Hepatocyte (in vitro differentiated cells): ENCODE data around the gene DCAF11.

Experiments
- CTCF ChIP-seq: fragments of 200-600 bp; sonication (generic); IDR thresholded peaks from 2 replicates; pipeline ENCODE4 v1.5.1; 2016; ENCODE audit warnings: antibody characterized with exemption, mild to moderate bottlenecking; ENCODE audit not compliant: poor library complexity
- EZH2 ChIP-seq: fragments of 200-600 bp; sonication (generic); IDR thresholded peaks from 2 replicates; pipeline ENCODE4 v1.6.1; 2016; ENCODE audit warnings: antibody characterized with exemption, mild to moderate bottlenecking, borderline replicate concordance

GRCh38 chr14:24165785-24166184 is 51.2 kb downstream of the DCAF11 start:
- TF ChIP-seq CTCF: no peak
- TF ChIP-seq EZH2: no peak
